ENCODE measurements around the gene PRR18.

DNA sequence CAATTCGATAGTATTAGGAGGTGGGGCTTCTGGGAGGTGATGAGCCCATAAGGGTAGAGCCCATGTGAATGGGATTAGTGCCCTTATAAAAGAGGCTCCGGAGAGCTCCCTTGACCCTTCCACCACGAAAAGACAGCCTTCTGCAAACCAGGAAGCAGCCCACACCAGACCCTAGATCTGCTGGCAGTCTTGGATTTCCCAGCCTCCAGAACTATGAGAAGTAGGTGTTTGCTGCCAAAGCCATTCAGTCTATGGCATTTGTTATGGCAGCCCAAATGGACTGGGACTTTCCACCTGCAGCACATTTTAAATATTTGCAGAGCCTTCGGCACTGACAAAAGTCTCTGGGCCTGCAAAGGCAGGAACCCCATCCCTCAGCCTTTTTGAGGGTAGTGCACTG, 46.0 kb upstream of the PRR18 start:
- TF ChIP-seq CTCF (conservative IDR thresholded peaks at IDR 0.05) (no peak), EZH2 (IDR thresholded peaks at IDR 0.05; ENCODE audit: low read depth) (no peak)

Data from PC-9 (cell line).